Right ventricle myocardium inferior (tissue), 1 donor: ENCODE measurements around the gene GEMIN8. TPM values are rescaled to one million over a fixed set of nuclear protein-coding genes. Genes with fewer than 3 reads are reported as not detected.

Experiments used
- ATAC-seq: fragments of 200-7000 bp; cut with Tn5 transposase; one replicate; pipeline ENCODE4 v1.9.1; 2020; ENCODE audit warnings: mild to moderate bottlenecking, moderate library complexity
- DNase-seq: peaks from one replicate; pipeline ENCODE4 v3.0.0; 2021; ENCODE audit errors: missing footprints
- intact Hi-C: fragments of 100-400 bp; cut with DNase I; formaldehyde crosslinking; loops from one replicate; pipeline ENCODE4 v1.11.0; 2022
- total RNA-seq: library from RNA; stranded (reverse); fragmentation: NEBNext Ultra II Directional; extraction: Animal tissue kit (Norgen Biotek cat#: 25700); gene quantifications from one replicate; pipeline ENCODE4 v1.2.1, GENCODE V29; 2021
- donor health status: DM: no; HTN: yes; CAD: no; lungs with severe emphysema.

The GEMIN8 gene
- total RNA-seq, 1 donor from 2014 or later = 9.3 TPM

DNA sequence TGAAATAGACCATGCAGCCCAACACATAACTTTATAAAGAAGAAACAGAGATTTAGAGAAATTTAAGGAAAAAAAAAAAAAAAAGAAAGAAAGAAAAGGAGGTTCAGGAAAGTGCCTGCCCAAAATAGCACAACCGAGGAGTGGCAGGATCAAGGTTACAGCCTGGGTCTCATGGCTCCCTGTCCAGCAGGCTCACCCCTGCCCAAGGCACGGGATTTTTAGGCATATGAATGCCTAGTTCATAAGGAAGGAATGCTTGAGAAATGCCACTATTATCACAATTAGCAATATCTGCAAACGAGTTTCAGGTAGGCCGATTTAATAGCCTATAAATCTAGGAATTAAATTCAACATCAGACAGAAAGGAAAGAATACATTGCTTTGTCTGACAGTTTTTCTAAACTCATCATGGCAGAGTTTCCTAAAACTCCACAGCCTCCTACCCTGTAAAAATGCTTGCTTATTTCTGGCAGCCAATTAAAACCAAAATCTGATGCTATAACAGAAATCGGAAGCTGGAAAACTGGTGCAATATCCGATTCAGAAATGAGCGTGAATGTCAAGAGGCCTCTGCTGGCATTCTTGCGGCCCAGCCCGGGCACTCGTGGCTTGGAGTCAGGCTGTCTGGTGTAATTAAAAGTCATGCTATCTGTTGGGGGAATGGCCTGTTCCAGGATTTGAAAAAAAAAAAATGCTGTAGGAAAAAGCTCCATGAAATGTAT, 63.5 kb downstream of the GEMIN8 start:
- DNase-seq (no peak), ATAC-seq (no peak)
- intact Hi-C loops = no loop called here

DNA sequence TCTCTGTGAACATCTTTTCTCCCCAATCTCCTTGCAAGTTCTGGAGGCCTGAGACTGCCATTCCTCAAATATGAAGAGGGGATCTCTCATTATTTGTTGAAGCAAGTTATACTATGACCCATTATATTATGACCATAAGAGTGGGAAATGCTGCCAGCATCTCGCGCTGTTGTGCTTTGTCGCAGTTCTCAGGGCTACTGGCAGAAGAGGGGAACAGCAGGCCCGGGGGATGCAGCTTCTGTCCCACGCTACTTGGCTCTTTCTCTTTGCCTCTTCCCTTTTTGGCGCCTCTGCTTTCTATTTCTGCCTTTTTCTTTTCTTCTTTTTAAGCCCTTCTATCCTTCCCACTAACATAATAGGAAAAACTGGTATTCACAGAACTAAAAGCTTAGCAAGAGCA, 64.2 kb downstream of the GEMIN8 start:
- DNase-seq (no peak), ATAC-seq (no peak)
- intact Hi-C loops = no loop called here

DNA sequence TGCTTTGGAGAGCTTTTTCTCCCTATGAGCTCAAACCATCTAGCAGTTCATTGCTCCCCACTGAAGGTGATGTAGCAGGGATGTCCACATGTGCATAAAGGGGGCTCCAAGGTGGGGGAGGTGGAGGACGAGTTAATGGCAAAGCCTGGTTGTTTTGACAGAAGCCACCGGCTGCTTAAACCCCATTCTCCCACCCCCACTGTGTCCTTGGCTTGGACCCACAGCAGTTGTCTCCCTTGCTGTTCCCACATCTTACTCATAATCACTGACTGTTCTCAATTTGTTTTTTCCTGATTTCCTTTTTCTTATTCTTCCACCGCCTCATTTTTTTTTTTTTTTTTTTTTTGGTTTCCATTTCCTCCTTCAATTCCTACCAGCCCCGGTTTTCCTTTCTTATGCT, 72.7 kb downstream of the GEMIN8 start:
- no peak for DNase-seq
- no peak for ATAC-seq
- intact Hi-C loops = no loop called here

Other genes with a start within 250 kb of the GEMIN8 start
- 5.1 TPM for gene GPM6B, start 212.8 kb downstream of the GEMIN8 start, total RNA-seq